ENCODE results near the gene CABLES1. TPM values are rescaled to one million over a fixed set of nuclear protein-coding genes. Genes with fewer than 3 reads are reported as not detected.

CABLES1 gene
- polyA plus RNA-seq, 1 experiment = 5.4 TPM

GRCh38 chr18:23191232-23191631 lies 55.9 kb downstream of the CABLES1 start:
- Histone ChIP-seq H3K36me3 (ENCODE audit: control insufficient read depth, insufficient read depth, low read length) (no peaks in the 10 kb centered on the region), H3K27me3 (ENCODE audit: control insufficient read depth, insufficient read depth, low read length) (no peaks in the 10 kb centered on the region), H3K4me3 (ENCODE audit: low read depth, low read length) (no peak overlapping the region)
- POLR2A ChIA-PET = no interaction called here
- CTCF ChIA-PET = interaction anchor here (1.1 kb wide), 1 partner anchor 60 kb away, joined by 3 read pairs; no protein-coding TSS in a partner anchor
- no peak for DNase-seq (ENCODE audit: low read depth)
- TF ChIP-seq CTCF (IDR thresholded peaks at IDR 0.05; ENCODE audit: insufficient read depth, low read depth, low read length) = no peak

GRCh38 chr18:23193742-23194141 lies 58.5 kb downstream of the CABLES1 start:
- TF ChIP-seq CTCF (IDR thresholded peaks at IDR 0.05; ENCODE audit: insufficient read depth, low read depth, low read length) = no peak
- Histone ChIP-seq H3K36me3 (ENCODE audit: control insufficient read depth, insufficient read depth, low read length) (no peaks in the 10 kb centered on the region), H3K27me3 (ENCODE audit: control insufficient read depth, insufficient read depth, low read length) (no peaks in the 10 kb centered on the region), H3K4me3 (ENCODE audit: low read depth, low read length) (no peak overlapping the region)
- ChIA-PET POLR2A (no interaction called here), CTCF (no interaction called here)
- DNase-seq (ENCODE audit: low read depth) = no peak

- Histone ChIP-seq H3K36me3 (ENCODE audit: control insufficient read depth, insufficient read depth, low read length) (no peaks in the 10 kb centered on the region), H3K27me3 (ENCODE audit: control insufficient read depth, insufficient read depth, low read length) (no peaks in the 10 kb centered on the region), H3K4me3 (ENCODE audit: low read depth, low read length) (no peak overlapping the region)
- no peak for TF ChIP-seq CTCF (IDR thresholded peaks at IDR 0.05; ENCODE audit: insufficient read depth, low read depth, low read length)
- DNase-seq (ENCODE audit: low read depth) = no peak
- ChIA-PET POLR2A (no interaction called here), CTCF (no interaction called here)
Measured at GRCh38 chr18:23194155-23194996, 59.1 kb downstream of the CABLES1 start.

GRCh38 chr18:23194997-23195957 lies 60.0 kb downstream of the CABLES1 start:
- H3K27me3 ChIP-seq (ENCODE audit: control insufficient read depth, insufficient read depth, low read length) = no peaks in the 10 kb centered on the region
- CTCF ChIA-PET = interaction anchor here (1.7 kb wide), 1 partner anchor 11 kb away, joined by 3 read pairs; no protein-coding TSS in a partner anchor
- POLR2A ChIA-PET = no interaction called here
- DNase-seq (ENCODE audit: low read depth) = no peak
- no peaks in the 10 kb centered on the region for H3K36me3 ChIP-seq (ENCODE audit: control insufficient read depth, insufficient read depth, low read length)
- no peak for TF ChIP-seq CTCF (IDR thresholded peaks at IDR 0.05; ENCODE audit: insufficient read depth, low read depth, low read length)
- no peak overlapping the region for H3K4me3 ChIP-seq (ENCODE audit: low read depth, low read length)
